Measurements from ENCODE around the gene PTK6.

PTK6 gene

DNA sequence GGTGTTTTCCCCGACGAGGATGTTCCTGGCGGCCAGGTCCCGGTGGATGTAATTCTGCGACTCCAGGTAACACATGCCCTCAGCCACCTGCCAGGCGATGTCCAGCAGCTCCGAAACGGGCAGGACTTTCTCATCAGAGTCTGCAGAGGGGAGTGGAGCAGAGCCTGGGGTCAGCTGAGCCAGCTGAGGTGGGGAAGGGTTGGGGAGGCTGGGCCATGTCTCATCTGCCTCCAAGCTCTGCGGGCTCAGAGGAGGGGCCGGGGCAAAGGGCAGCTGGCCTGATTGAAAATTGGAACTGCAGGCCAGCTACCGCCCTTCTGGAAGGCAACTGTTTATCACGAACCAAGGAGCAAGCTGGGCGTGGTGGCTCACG lies 6.4 kb downstream of the PTK6 start:
- H3K4me3 ChIP-seq = no peak overlapping the region
- H3K27ac ChIP-seq = no peak overlapping the region
- DNase-seq (ENCODE audit: low spot score) = no peak
- TF ChIP-seq, protein P1, sequence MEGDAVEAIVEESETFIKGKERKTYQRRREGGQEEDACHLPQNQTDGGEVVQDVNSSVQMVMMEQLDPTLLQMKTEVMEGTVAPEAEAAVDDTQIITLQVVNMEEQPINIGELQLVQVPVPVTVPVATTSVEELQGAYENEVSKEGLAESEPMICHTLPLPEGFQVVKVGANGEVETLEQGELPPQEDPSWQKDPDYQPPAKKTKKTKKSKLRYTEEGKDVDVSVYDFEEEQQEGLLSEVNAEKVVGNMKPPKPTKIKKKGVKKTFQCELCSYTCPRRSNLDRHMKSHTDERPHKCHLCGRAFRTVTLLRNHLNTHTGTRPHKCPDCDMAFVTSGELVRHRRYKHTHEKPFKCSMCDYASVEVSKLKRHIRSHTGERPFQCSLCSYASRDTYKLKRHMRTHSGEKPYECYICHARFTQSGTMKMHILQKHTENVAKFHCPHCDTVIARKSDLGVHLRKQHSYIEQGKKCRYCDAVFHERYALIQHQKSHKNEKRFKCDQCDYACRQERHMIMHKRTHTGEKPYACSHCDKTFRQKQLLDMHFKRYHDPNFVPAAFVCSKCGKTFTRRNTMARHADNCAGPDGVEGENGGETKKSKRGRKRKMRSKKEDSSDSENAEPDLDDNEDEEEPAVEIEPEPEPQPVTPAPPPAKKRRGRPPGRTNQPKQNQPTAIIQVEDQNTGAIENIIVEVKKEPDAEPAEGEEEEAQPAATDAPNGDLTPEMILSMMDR (IDR thresholded peaks at IDR 0.05) = no peak

DNA sequence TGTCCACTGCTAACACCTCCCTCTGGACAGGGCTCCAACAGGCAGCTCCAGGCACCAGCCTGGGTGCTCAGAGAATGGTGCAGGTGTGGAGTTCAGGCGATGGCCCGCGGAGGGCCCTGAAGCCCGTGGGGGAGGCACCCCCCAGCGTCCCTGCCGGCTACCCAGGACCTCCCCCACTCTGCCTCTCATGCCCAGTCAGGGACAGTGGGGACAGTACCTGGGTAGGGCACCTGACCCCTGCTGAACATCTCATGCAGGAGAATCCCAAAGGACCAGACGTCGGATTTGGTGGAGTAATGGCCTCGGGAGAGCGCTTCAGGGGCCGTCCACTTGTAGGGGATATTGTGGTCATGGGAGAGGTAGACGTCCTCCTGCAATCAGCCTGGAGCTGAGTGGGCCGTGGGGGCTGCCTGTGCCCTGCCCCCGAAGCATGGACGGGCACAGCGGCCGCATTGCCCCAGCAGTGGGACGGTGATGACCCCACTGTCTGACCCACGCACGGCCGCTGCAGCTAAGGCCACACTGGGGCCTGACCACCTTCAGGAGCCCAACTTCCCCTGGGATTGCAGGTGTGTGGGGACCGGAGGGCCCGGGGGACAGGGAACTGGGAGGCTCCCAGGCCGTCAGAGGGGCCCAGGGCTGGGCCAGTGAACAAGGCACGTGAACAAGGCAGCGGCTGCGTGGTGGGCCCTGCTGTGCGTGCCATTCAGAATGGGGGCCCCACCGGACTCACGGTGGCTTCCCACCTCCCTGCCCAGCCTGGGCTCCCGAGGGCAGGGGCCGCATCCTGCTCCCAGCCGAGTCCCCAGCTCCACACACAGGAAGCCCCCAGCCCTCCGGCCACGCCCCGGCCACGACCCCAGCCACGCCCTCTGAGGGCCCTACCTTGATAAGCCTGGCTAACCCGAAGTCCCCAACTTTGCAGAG lies 7.1 kb downstream of the PTK6 start:
- no peak for DNase-seq (ENCODE audit: low spot score)
- Histone ChIP-seq H3K27ac (no peak overlapping the region), H3K4me3 (no peak overlapping the region)
- TF ChIP-seq, protein P1 (IDR thresholded peaks at IDR 0.05) = no peak

DNA sequence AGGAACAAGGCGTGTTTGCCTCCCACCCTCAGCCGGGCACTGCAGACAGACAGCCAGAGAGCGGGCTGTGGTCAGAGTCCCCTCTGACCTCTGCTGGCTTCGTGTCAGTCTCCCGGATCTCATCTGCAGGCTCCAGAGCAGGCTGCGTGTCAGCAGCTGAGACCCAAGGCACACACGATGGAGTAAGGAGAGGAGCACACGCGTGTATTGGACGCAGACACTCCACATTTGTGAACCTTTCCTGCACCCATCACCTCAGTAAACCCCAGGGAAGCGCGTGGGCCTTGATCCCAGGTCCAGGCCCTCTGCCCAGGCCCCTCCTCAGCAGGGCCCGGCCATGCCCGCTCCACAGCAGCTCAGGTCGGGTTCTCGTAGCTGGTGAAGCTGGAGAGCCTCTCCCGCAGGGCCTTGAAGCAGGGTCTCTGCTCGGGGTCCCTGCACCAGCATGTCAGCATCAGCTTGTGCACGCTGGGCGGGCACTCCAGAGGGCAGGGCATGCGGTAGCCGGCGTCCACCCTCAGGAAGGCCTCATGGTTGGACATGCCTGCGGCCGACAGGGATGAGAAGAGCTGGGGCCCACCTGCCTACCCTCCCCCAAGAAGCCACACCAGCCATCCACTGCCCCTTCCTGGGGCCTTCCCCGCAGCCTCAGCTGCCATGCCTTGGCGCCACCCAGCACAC lies 7.9 kb downstream of the PTK6 start:
- TF ChIP-seq, protein P1 (IDR thresholded peaks at IDR 0.05) = no peak
- Histone ChIP-seq H3K27ac (no peak overlapping the region), H3K4me3 (no peak overlapping the region)
- DNase-seq (ENCODE audit: low spot score) = no peak

DNA sequence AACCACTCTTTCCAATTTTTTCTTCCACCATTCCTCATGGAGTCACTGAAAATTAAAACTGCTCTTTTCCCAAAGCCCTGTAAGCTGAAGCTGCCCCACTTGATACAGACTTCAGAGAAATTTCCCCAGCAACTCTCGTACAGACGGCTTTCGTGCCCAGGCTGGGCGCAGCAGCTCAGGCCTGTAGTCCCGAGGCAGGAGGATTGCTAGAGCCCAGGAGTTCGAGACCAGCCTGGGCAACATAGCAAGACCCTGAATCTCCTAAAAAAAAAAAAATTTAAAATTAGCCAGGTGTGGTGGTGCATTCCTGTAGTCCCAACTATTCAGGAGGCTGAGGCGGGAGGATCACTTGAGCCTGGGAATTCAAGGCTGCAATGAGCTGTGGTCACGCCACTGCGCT lies 10.0 kb downstream of the PTK6 start:
- TF ChIP-seq, protein P1 (IDR thresholded peaks at IDR 0.05) = no peak
- Histone ChIP-seq H3K27ac (no peak overlapping the region), H3K4me3 (no peak overlapping the region)
- DNase-seq (ENCODE audit: low spot score) = no peak

DNA sequence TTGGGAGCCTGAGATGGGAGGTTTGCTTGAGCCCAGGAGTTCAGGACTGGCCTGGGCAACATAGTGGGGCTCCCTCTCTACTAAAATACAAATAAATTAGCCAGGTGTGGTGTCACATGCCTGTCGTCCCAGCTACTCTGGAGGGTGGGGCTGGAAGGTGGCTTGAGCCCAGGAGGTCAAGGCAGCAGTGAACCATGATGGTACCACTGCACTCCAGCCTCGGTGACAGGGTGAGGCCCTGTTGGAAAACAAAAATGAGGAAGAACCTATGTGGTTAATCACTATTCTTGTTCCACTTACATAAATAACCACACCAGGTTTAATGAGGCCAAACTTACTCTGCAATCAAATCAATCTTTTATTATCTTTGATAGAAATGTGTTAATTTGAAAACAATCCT lies 11.2 kb downstream of the PTK6 start:
- TF ChIP-seq, protein P1 (IDR thresholded peaks at IDR 0.05) = no peak
- DNase-seq (ENCODE audit: low spot score) = no peak
- H3K4me3 ChIP-seq = no peak overlapping the region
- no peak overlapping the region for H3K27ac ChIP-seq

DNA sequence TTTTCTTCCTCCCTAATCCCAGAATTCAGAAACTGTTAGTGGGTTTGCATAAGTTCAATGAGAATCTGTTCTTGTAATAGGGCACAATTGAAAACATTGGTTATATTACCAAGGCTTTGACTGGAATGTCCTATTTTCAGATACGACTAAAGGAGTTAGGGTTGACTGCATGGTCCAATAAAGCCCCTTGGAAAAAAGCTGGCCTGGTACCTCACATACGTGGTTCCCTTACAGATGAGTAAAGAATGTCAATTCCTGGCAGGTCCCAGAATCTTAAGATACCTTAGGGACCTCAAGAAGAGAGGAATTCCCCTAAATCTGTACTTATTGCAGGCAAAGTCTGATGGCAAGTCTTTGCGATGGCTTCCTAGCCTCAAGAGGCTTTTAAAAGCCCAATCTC lies 12.0 kb downstream of the PTK6 start:
- Histone ChIP-seq H3K4me3 (no peak overlapping the region), H3K27ac (no peak overlapping the region)
- DNase-seq (ENCODE audit: low spot score) = no peak
- TF ChIP-seq, protein P1 (IDR thresholded peaks at IDR 0.05) = no peak
